GM10248 (cell line): ENCODE data around the gene GPR156.
"Not testable (repeated sequence)": the region's sequence is repeated elsewhere in the genome, so short reads cannot be mapped to it uniquely, and the experiment has no call there.

Source experiments
- CTCF ChIA-PET: fragments of 300-600 bp; sonication (Branson Sonifier 250); formaldehyde crosslinking; extraction: SDS; loops from one replicate; lab custom pipeline; 2021; ENCODE audit warnings: antibody characterized with exemption; lab: Yijun Ruan, JAX
- POLR2A ChIA-PET: fragments of 350-650 bp; sonication (Branson Sonifier 250); formaldehyde crosslinking; extraction: SDS; loops from one replicate; lab custom pipeline; 2020; ENCODE audit warnings: antibody characterized with exemption; lab: Yijun Ruan, JAX
- DNase-seq: peaks from one replicate; pipeline ENCODE4 v3.0.0; 2012; ENCODE audit errors: extremely low spot score
- TF ChIP-seq, protein P1 (sequence below): IDR thresholded peaks from 2 replicates; pipeline ENCODE4 v1.5.1; 2012; ENCODE audit warnings: mild to moderate bottlenecking, low read depth; ENCODE audit errors: extremely low read depth, missing control alignments, control extremely low read depth

The GPR156 gene

DNA sequence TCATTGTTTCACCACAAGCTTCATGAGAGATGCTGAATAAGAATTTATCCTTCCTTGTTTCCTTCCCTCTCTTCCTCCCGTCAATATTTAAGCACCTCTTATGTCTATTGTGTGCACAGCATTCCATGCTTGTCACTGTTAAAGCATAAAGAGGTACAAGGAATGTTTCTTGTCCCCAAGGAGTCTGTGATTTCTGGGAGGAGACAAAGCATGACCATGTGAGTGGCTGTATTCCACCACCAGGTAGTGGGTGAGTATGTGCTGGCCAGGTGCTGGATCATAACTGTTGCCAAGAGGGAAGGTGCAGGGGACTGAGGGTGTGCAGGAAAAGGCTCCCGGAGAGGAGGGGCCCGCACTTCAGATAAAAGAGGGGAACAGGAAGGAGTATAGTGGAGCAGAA, 127.9 kb downstream of the GPR156 start:
- POLR2A ChIA-PET = no interaction called here
- no peak for DNase-seq
- CTCF ChIA-PET = interaction anchor here (0.9 to 1.2 kb wide), 3 partner anchors 11 to 13 kb away, joined by 3 to 4 read pairs (median 4); no protein-coding TSS in a partner anchor
- TF ChIP-seq, protein P1, sequence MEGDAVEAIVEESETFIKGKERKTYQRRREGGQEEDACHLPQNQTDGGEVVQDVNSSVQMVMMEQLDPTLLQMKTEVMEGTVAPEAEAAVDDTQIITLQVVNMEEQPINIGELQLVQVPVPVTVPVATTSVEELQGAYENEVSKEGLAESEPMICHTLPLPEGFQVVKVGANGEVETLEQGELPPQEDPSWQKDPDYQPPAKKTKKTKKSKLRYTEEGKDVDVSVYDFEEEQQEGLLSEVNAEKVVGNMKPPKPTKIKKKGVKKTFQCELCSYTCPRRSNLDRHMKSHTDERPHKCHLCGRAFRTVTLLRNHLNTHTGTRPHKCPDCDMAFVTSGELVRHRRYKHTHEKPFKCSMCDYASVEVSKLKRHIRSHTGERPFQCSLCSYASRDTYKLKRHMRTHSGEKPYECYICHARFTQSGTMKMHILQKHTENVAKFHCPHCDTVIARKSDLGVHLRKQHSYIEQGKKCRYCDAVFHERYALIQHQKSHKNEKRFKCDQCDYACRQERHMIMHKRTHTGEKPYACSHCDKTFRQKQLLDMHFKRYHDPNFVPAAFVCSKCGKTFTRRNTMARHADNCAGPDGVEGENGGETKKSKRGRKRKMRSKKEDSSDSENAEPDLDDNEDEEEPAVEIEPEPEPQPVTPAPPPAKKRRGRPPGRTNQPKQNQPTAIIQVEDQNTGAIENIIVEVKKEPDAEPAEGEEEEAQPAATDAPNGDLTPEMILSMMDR = no peak

DNA sequence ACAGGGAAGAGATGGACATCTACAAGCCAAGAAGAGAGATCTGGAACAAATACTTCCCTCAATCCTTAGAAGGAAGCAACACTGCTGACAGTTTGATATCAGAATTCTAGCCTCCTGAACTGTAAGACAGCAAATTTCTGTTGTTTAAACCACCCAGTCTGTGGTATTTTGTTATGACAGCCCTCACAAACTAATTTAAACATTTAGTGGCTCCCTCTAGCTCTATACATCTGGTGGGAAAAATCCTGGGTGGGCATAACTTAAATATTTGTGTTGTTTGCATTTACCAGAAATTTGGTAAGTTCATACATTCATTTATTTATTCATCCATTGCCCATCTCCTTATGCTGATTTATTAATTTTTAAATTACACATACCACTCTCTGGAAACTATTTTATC, 128.3 kb downstream of the GPR156 start:
- POLR2A ChIA-PET = no interaction called here

DNA sequence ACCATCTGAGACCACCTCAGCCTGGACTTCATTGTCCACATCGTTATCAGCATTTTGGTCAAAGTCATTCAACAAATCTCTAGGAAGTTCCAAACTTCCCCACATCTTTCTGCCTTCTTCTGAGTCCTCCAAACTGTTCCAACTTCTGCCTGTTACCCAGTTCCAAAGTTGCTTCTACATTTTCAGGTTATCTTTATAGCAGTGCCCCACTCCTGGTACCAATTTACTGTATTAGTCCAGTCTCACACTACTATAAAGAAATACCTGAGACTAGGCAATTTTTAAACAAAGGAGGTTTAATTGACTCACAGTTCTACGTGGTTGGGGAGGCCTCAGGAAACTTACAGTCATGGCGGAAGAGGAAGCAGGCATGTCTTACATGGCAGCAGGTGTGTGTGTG, 129.3 kb downstream of the GPR156 start:
- POLR2A ChIA-PET, DNase-seq: not testable (repeated sequence)

More for the DNA sequence above, 128.3 kb downstream of the GPR156 start:
- CTCF ChIA-PET = interaction anchor here (0.9 to 1.2 kb wide), 2 partner anchors 10 to 12 kb away, joined by 3 to 4 read pairs; no protein-coding TSS in a partner anchor
- no peak for DNase-seq
- TF ChIP-seq, protein P1 = no peak

DNA sequence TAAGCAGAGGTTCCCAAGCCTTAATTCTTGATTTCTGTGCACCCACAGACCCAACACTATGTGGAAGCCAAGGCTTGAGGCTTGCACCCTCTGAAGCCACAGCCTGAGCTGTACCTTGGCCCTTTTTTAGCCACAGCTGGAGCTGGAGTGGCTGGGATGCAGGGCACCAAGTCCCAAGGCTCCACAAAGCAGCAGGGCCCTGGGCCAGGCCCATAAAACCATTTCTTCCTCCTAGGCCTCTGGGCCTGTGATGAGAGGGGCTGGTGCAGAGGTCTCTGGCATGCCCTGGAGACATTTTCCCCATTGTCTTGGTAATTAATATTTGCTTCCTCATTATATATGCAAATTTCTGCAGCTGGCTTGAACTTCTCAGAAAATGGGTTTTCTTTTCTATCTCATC, 129.9 kb downstream of the GPR156 start:
- TF ChIP-seq, protein P1 = no peak
- CTCF ChIA-PET = no interaction called here
- no peak for DNase-seq
- POLR2A ChIA-PET = no interaction called here

More for the DNA sequence above, 129.3 kb downstream of the GPR156 start:
- CTCF ChIA-PET = not testable (repeated sequence)

DNA sequence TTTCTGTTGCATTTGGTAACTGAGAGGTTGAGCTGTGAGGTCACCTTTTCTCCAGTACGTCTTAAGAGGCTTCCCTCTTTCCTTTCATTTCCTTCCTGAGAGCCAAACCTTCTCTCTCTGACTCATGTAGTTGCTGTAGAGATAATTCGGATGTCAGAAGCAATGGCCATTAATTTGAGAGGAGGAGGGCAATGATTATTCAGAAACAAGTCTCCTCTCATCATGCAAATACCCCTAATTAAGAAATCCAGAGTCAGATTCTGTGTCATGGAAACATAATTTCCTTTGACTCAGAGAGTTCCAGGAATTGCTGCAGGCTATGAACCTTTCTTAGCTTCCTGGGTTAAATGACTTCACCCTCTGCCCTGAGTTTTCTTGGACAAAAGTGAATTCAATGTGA, 131.7 kb downstream of the GPR156 start:
- CTCF ChIA-PET = interaction anchor here (0.8 to 0.9 kb wide), 2 partner anchors 9 to 16 kb away, joined by 3 read pairs; no protein-coding TSS in a partner anchor

DNA sequence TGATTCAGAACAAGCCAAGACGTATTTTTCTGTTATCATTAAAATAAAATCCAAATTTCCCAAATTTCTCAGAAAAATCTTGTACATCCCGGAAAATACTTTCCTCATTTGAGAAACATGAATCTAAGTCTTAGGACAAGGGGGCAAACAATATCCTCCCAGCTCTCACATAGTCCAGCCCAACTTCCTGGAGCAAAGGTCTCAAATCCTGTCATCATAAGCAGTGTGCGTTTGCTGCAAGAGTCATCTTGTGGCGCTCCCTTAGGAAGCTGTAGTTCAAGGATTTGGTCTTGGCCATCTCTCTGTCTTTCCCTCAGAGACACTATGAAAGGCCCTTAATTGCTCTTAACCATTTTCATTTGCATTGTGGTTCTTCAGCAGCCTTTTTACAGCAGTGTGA, 133.2 kb downstream of the GPR156 start:
- ChIA-PET CTCF (interaction anchor here (1.7 kb wide), 1 partner anchor 21 kb away, joined by 3 read pairs; no protein-coding TSS in a partner anchor), POLR2A (no interaction called here)
- TF ChIP-seq, protein P1 = no peak
- DNase-seq = no peak

More for the DNA sequence above, 131.7 kb downstream of the GPR156 start:
- DNase-seq = no peak
- POLR2A ChIA-PET = no interaction called here
- TF ChIP-seq, protein P1 = no peak

DNA sequence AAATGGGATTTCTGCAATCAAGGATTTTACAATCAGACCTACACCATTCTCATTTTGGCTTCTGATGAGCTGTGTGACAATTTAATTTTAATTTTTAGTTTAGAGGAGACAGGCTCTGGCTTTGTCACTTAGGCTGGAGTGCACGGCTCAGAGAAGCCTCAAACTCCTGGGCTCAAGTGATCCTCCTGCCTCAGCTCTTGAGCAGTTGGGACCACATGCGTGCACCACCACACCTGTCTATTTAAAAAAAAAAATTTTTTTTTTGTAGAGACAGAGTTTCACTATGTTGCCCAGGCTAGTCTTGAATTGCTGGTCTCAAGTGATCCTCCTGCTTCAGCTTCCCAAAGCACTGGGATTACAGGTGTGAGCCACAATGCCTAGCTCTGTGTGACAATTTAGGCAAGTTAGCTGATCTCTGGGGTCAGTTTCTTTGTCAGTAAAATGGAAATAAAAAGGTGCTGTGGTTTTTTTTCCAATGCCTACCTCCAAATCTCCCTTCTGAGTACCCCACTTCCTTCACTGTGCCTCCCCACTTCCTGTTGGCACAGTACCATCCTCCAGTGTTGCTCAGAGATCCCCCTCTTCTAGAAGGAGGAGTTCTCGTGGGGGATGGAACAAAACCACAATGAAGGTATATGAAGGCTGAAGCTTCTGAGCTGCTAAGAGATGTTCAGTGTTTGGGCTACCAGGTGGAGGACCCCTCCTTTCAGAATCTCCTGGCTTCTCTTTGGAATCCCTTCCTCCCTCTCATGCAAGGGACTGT, 136.7 kb downstream of the GPR156 start:
- no peak for DNase-seq
- ChIA-PET POLR2A (no interaction called here), CTCF (interaction anchor here (0.9 to 1.9 kb wide), 6 partner anchors 11 to 1264 kb away, joined by 3 to 7 read pairs (median 4); no protein-coding TSS in a partner anchor)
- TF ChIP-seq, protein P1 = no peak
